Stimulated activated naive B cell treated with anti-CD40 and anti-IgM and Interleukin-4, amounts not matched to agents 10 μg/mL and 1 μg/mL and 100 μg/mL, for 72 hours (primary cell): ENCODE results near the gene APC.

Source experiments
- ATAC-seq, 2 donors: fragments of 150-1000 bp; cut with Tn5 transposase; replicated peaks; 2 replicates each; pipeline ENCODE4 v1.10.0; 2021; ENCODE audit warnings: moderate library complexity in 1 of 2
- DNase-seq: peaks from one replicate; pipeline ENCODE4 v3.0.0; 2021
- H3K27ac Mint-ChIP-seq: one replicate; pipeline ENCODE4 v1.8.0; 2022; ENCODE audit warnings: mild to moderate bottlenecking, mixed read lengths
- H3K27me3 Mint-ChIP-seq, 2 donors: one replicate each; pipeline ENCODE4 v1.8.0; 2022; ENCODE audit warnings: mixed read lengths in 2 of 2
- H3K36me3 Mint-ChIP-seq, 2 donors: one replicate each; pipeline ENCODE4 v1.8.0; 2022; ENCODE audit warnings: mixed read lengths in 2 of 2, mild to moderate bottlenecking in 1 of 2
- H3K4me1 Mint-ChIP-seq, 2 donors: one replicate each; pipeline ENCODE4 v1.8.0; 2022; ENCODE audit warnings: mixed read lengths in 2 of 2, mild to moderate bottlenecking in 1 of 2
- H3K4me3 Mint-ChIP-seq, 2 donors: one replicate each; pipeline ENCODE4 v1.8.0; 2022; ENCODE audit warnings: mild to moderate bottlenecking in 2 of 2, mixed read lengths in 2 of 2, moderate library complexity in 1 of 2
- H3K9me3 Mint-ChIP-seq, 2 donors: one replicate each; pipeline ENCODE4 v1.8.0; 2022; ENCODE audit warnings: mixed read lengths in 2 of 2, mild to moderate bottlenecking in 1 of 2

Gene APC

GRCh38 chr5:112861638-112861985 lies 123.9 kb downstream of the APC start:
- no peak for ATAC-seq
- Mint-ChIP-seq H3K9me3 (no peaks in the 10 kb centered on the region), H3K4me1 (peaks cover 11 to 23% of the 10 kb centered on the region in 2 donors), H3K27me3 (peaks cover 5 to 6% of the 10 kb centered on the region in 2 donors), H3K27ac (peak overlapping the region; percentile 99), H3K4me3 (peak overlapping the region; percentile 95 to 96), H3K36me3 (peaks cover 6 to 14% of the 10 kb centered on the region in 2 donors)
- no peak for DNase-seq

- no peak for ATAC-seq
- peak overlapping the region; percentile 95 to 96 for H3K4me3 Mint-ChIP-seq
- peaks cover 6 to 19% of the 10 kb centered on the region in 2 donors for H3K36me3 Mint-ChIP-seq
- no peak for DNase-seq
- H3K27ac Mint-ChIP-seq, result peak overlapping the region; percentile 73
- peaks cover 5 to 6% of the 10 kb centered on the region in 2 donors for H3K27me3 Mint-ChIP-seq
- no peaks in the 10 kb centered on the region for H3K9me3 Mint-ChIP-seq
- H3K4me1 Mint-ChIP-seq, result peaks cover 13 to 28% of the 10 kb centered on the region in 2 donors
Measured at GRCh38 chr5:112862085-112862484, 124.4 kb downstream of the APC start.

- peaks cover 0 to under 1% of the 10 kb centered on the region in 2 donors for H3K27me3 Mint-ChIP-seq
- peaks cover 15 to 33% of the 10 kb centered on the region in 2 donors for H3K4me1 Mint-ChIP-seq
- peak overlapping the region in 1 of 2 donors; percentile 95 for H3K4me3 Mint-ChIP-seq
- peaks cover 10 to 23% of the 10 kb centered on the region in 2 donors for H3K36me3 Mint-ChIP-seq
- ATAC-seq, result no peak
- DNase-seq, result no peak
- no peak overlapping the region for H3K27ac Mint-ChIP-seq
- no peaks in the 10 kb centered on the region for H3K9me3 Mint-ChIP-seq
Measured at GRCh38 chr5:112863549-112863948, 125.9 kb downstream of the APC start.

- Mint-ChIP-seq H3K36me3 (peaks cover 15 to 34% of the 10 kb centered on the region in 2 donors), H3K27ac (no peak overlapping the region)
- no peak for DNase-seq
Measured at GRCh38 chr5:112865128-112865527, 127.4 kb downstream of the APC start.

GRCh38 chr5:112866739-112867138 lies 129.1 kb downstream of the APC start:
- ATAC-seq (no peak), DNase-seq (no peak)
- Mint-ChIP-seq H3K36me3 (peaks cover 23 to 44% of the 10 kb centered on the region in 2 donors), H3K9me3 (no peaks in the 10 kb centered on the region), H3K27me3 (no peaks in the 10 kb centered on the region), H3K27ac (peak overlapping the region; percentile 49), H3K4me1 (peaks cover 20 to 44% of the 10 kb centered on the region in 2 donors), H3K4me3 (no peak overlapping the region)

More at GRCh38 chr5:112865128-112865527, 127.4 kb downstream of the APC start:
- H3K4me3 Mint-ChIP-seq, result no peak overlapping the region
- H3K4me1 Mint-ChIP-seq, result peaks cover 18 to 46% of the 10 kb centered on the region in 2 donors
- H3K9me3 Mint-ChIP-seq, result no peaks in the 10 kb centered on the region
- no peak for ATAC-seq
- H3K27me3 Mint-ChIP-seq, result no peaks in the 10 kb centered on the region

GRCh38 chr5:112867411-112867810 lies 129.7 kb downstream of the APC start:
- peaks cover 23 to 45% of the 10 kb centered on the region in 2 donors for H3K36me3 Mint-ChIP-seq
- peaks cover 18 to 42% of the 10 kb centered on the region in 2 donors for H3K4me1 Mint-ChIP-seq

GRCh38 chr5:112869948-112870347 lies 132.3 kb downstream of the APC start:
- peak in 1 of 2 donors; percentile 43 for ATAC-seq
- no peak for DNase-seq
- no peak overlapping the region for H3K27ac Mint-ChIP-seq
- H3K9me3 Mint-ChIP-seq, result no peaks in the 10 kb centered on the region
- no peaks in the 10 kb centered on the region for H3K27me3 Mint-ChIP-seq
- H3K4me3 Mint-ChIP-seq, result peak overlapping the region in 1 of 2 donors; percentile 4
- peaks cover 17 to 43% of the 10 kb centered on the region in 2 donors for H3K4me1 Mint-ChIP-seq
- H3K36me3 Mint-ChIP-seq, result peaks cover 20 to 51% of the 10 kb centered on the region in 2 donors

More at GRCh38 chr5:112867411-112867810, 129.7 kb downstream of the APC start:
- ATAC-seq, result no peak
- Mint-ChIP-seq H3K4me3 (no peak overlapping the region), H3K9me3 (no peaks in the 10 kb centered on the region), H3K27ac (no peak overlapping the region), H3K27me3 (no peaks in the 10 kb centered on the region)
- DNase-seq, result no peak

- no peak overlapping the region for H3K27ac Mint-ChIP-seq
- H3K4me1 Mint-ChIP-seq, result peaks cover 17 to 47% of the 10 kb centered on the region in 2 donors
- no peaks in the 10 kb centered on the region for H3K9me3 Mint-ChIP-seq
- H3K27me3 Mint-ChIP-seq, result no peaks in the 10 kb centered on the region
- H3K4me3 Mint-ChIP-seq, result no peak overlapping the region
- DNase-seq (no peak), ATAC-seq (no peak)
- H3K36me3 Mint-ChIP-seq, result peaks cover 20 to 51% of the 10 kb centered on the region in 2 donors
Measured at GRCh38 chr5:112870966-112871365, 133.3 kb downstream of the APC start.

GRCh38 chr5:112876362-112876761 lies 138.7 kb downstream of the APC start:
- no peak overlapping the region for H3K27ac Mint-ChIP-seq
- H3K4me1 Mint-ChIP-seq, result peaks cover 22 to 39% of the 10 kb centered on the region in 2 donors
- ATAC-seq, result no peak
- H3K9me3 Mint-ChIP-seq, result no peaks in the 10 kb centered on the region
- peaks cover 16 to 36% of the 10 kb centered on the region in 2 donors for H3K36me3 Mint-ChIP-seq
- no peak for DNase-seq
- no peak overlapping the region for H3K4me3 Mint-ChIP-seq
- no peaks in the 10 kb centered on the region for H3K27me3 Mint-ChIP-seq

GRCh38 chr5:112878101-112878500 lies 140.4 kb downstream of the APC start:
- DNase-seq, result no peak
- no peaks in the 10 kb centered on the region for H3K27me3 Mint-ChIP-seq
- H3K27ac Mint-ChIP-seq, result peak overlapping the region; percentile 65
- ATAC-seq, result no peak
- H3K9me3 Mint-ChIP-seq, result no peaks in the 10 kb centered on the region
- peaks cover 16 to 29% of the 10 kb centered on the region in 2 donors for H3K36me3 Mint-ChIP-seq
- no peak overlapping the region for H3K4me3 Mint-ChIP-seq
- H3K4me1 Mint-ChIP-seq, result peaks cover 19 to 33% of the 10 kb centered on the region in 2 donors

GRCh38 chr5:112878760-112879159 lies 141.1 kb downstream of the APC start:
- peaks cover 17 to 27% of the 10 kb centered on the region in 2 donors for H3K4me1 Mint-ChIP-seq
- no peaks in the 10 kb centered on the region for H3K27me3 Mint-ChIP-seq
- peak; percentile 94 to 98 for ATAC-seq
- H3K9me3 Mint-ChIP-seq, result no peaks in the 10 kb centered on the region
- peak overlapping the region; percentile 90 for H3K27ac Mint-ChIP-seq
- peak; percentile 12 for DNase-seq
- H3K4me3 Mint-ChIP-seq, result peak overlapping the region; percentile 44 to 63
- peaks cover 13 to 24% of the 10 kb centered on the region in 2 donors for H3K36me3 Mint-ChIP-seq

- Mint-ChIP-seq H3K9me3 (no peaks in the 10 kb centered on the region), H3K36me3 (peaks cover 13 to 25% of the 10 kb centered on the region in 2 donors), H3K4me1 (peaks cover 17 to 24% of the 10 kb centered on the region in 2 donors), H3K27me3 (no peaks in the 10 kb centered on the region), H3K27ac (peak overlapping the region; percentile 84), H3K4me3 (no peak overlapping the region)
- ATAC-seq (no peak), DNase-seq (no peak)
Measured at GRCh38 chr5:112880219-112880964, 142.7 kb downstream of the APC start.

- ATAC-seq (no peak), DNase-seq (no peak)
- Mint-ChIP-seq H3K27me3 (no peaks in the 10 kb centered on the region), H3K4me1 (peaks cover 10 to 11% of the 10 kb centered on the region in 2 donors), H3K36me3 (peaks cover 15 to 20% of the 10 kb centered on the region in 2 donors), H3K9me3 (no peaks in the 10 kb centered on the region), H3K4me3 (no peak overlapping the region), H3K27ac (no peak overlapping the region)
Measured at GRCh38 chr5:112883192-112883591, 145.5 kb downstream of the APC start.

- DNase-seq (no peak), ATAC-seq (no peak)
- no peaks in the 10 kb centered on the region for H3K27me3 Mint-ChIP-seq
- H3K27ac Mint-ChIP-seq, result no peak overlapping the region
- H3K36me3 Mint-ChIP-seq, result peaks cover 17 to 22% of the 10 kb centered on the region in 2 donors
- no peak overlapping the region for H3K4me3 Mint-ChIP-seq
- H3K9me3 Mint-ChIP-seq, result peaks cover 0 to 2% of the 10 kb centered on the region in 2 donors
- peaks cover 6 to 9% of the 10 kb centered on the region in 2 donors for H3K4me1 Mint-ChIP-seq
Measured at GRCh38 chr5:112885001-112885400, 147.3 kb downstream of the APC start.

GRCh38 chr5:112886975-112887374 lies 149.3 kb downstream of the APC start:
- peaks cover 0 to 2% of the 10 kb centered on the region in 2 donors for H3K9me3 Mint-ChIP-seq
- no peak for ATAC-seq
- H3K27ac Mint-ChIP-seq, result no peak overlapping the region
- no peak overlapping the region for H3K4me3 Mint-ChIP-seq
- H3K4me1 Mint-ChIP-seq, result peaks cover 7 to 13% of the 10 kb centered on the region in 2 donors
- peaks cover 19 to 25% of the 10 kb centered on the region in 2 donors for H3K36me3 Mint-ChIP-seq
- DNase-seq, result no peak
- H3K27me3 Mint-ChIP-seq, result no peaks in the 10 kb centered on the region
